Measurements from ENCODE around the gene STAT3. TPM values are rescaled to one million over a fixed set of nuclear protein-coding genes. Genes with fewer than 3 reads are reported as not detected.
A peak's percentile ranks its signal among the peaks of the same experiment; 100 is the strongest.

The STAT3 gene
- polyA plus RNA-seq, 1 experiment = 74.4 TPM

GRCh38 chr17:42389899-42390298 is 1.7 kb upstream of the STAT3 start:
- TF ChIP-seq CTCF (IDR thresholded peaks at IDR 0.05; ENCODE audit: insufficient read depth, low read depth, low read length) = no peak
- H3K27me3 ChIP-seq (ENCODE audit: control insufficient read depth, insufficient read depth, low read length) = no peaks in the 10 kb centered on the region
- ChIA-PET CTCF (interaction anchor here (3.2 kb wide), 1 partner anchor 9 kb away, joined by 17 read pairs; no protein-coding TSS in a partner anchor), POLR2A (no interaction called here)
- no peaks in the 10 kb centered on the region; the same call in 1 of the 2 replicates for H3K36me3 ChIP-seq (ENCODE audit: control insufficient read depth, insufficient read depth, low read length)
- DNase-seq (ENCODE audit: low read depth) = no peak
- no peak overlapping the region for H3K4me3 ChIP-seq (ENCODE audit: low read depth, low read length)

DNA sequence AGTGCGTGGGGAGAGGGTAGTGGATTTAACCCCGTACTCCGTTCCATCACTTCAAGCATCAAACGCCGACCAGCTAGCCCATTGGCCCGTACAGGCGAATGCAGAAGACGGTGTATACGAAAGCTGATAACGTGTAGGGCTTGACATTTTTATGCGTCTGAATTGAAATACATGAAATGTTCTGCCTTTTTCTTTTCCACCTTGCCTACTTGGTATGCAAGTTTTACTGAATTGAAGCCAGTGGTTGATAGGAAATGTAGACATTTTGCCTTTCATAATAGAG is 834 bp upstream of the STAT3 start:
- no peaks in the 10 kb centered on the region; the same call in 1 of the 2 replicates for H3K36me3 ChIP-seq (ENCODE audit: control insufficient read depth, insufficient read depth, low read length)
- peak overlapping the region; percentile 31 for H3K4me3 ChIP-seq (ENCODE audit: low read depth, low read length)
- no peak for DNase-seq (ENCODE audit: low read depth)
- POLR2A ChIA-PET = interaction anchor here (0.8 to 1.2 kb wide), 6 partner anchors 9 to 131 kb away, joined by 3 to 5 read pairs (median 4); partner anchors contain the start of gene CAVIN1
- CTCF ChIA-PET = interaction anchor here (0.6 to 3.2 kb wide), 10 partner anchors 10 to 290 kb away, joined by 3 to 17 read pairs (median 4); partner anchors contain the start of gene CAVIN1
- H3K27me3 ChIP-seq (ENCODE audit: control insufficient read depth, insufficient read depth, low read length) = no peaks in the 10 kb centered on the region
- no peak for TF ChIP-seq CTCF (IDR thresholded peaks at IDR 0.05; ENCODE audit: insufficient read depth, low read depth, low read length)

GRCh38 chr17:42387661-42388380 is 421 bp downstream of the STAT3 start:
- no peaks in the 10 kb centered on the region for H3K27me3 ChIP-seq (ENCODE audit: control insufficient read depth, insufficient read depth, low read length)
- CTCF ChIA-PET = interaction anchor here (0.8 to 3.2 kb wide), 9 partner anchors 11 to 291 kb away, joined by 3 to 17 read pairs (median 4); partner anchors contain the start of gene CAVIN1
- POLR2A ChIA-PET = interaction anchor here (0.8 to 1.2 kb wide), 6 partner anchors 10 to 132 kb away, joined by 3 to 5 read pairs (median 4); partner anchors contain the start of gene CAVIN1
- peak overlapping the region; percentile 99 for H3K4me3 ChIP-seq (ENCODE audit: low read depth, low read length)
- no peak for TF ChIP-seq CTCF (IDR thresholded peaks at IDR 0.05; ENCODE audit: insufficient read depth, low read depth, low read length)
- no peaks in the 10 kb centered on the region; the same call in 1 of the 2 replicates for H3K36me3 ChIP-seq (ENCODE audit: control insufficient read depth, insufficient read depth, low read length)
- DNase-seq (ENCODE audit: low read depth) = no peak

DNA sequence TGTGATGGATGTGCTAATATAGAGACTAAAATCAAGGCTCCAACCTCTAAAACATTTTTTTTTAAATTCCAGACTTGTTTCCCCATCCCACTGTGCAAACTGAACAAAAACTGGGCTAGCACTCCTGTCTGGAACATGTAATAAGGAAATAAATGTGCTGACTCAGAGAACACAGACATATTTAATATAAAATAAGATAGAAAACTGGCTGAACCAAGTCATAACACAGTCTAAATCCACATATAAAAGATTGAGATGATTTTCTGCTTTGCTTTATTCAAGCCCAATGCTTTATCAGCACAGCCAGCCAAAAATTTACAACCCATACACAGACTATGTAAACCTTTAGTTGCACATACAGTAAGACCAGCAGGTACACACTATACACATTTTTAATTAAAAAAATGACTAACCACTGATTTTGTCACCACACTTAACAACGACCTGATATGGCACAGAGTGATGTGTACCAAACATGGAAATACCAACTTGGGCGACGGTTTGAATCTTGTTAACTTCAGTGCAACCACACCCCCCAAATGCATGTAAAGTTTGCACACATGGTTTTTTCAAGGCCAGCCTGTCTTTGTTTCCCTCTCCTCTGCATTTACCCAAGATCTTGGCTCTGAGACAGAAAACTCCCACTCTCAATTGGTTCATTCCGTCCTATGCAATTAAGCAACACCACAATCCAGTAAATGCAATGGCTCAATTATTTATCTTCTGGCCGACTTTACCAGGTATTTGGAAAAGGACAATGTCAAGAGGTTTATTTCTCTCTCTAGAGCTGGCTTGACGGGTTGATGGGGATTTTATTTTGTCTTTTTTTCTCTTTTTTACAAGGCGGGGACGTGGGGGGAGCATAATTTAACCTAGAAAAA is 1.2 kb downstream of the STAT3 start:
- no peak for DNase-seq (ENCODE audit: low read depth)
- Histone ChIP-seq H3K4me3 (ENCODE audit: low read depth, low read length) (peak overlapping the region; percentile 99), H3K27me3 (ENCODE audit: control insufficient read depth, insufficient read depth, low read length) (no peaks in the 10 kb centered on the region), H3K36me3 (ENCODE audit: control insufficient read depth, insufficient read depth, low read length) (no peaks in the 10 kb centered on the region; the same call in 1 of the 2 replicates)
- ChIA-PET CTCF (no interaction called here), POLR2A (no interaction called here)
- no peak for TF ChIP-seq CTCF (IDR thresholded peaks at IDR 0.05; ENCODE audit: insufficient read depth, low read depth, low read length)

GRCh38 chr17:42381898-42382297 is 6.3 kb downstream of the STAT3 start:
- ChIA-PET CTCF (no interaction called here), POLR2A (no interaction called here)
- no peak for TF ChIP-seq CTCF (IDR thresholded peaks at IDR 0.05; ENCODE audit: insufficient read depth, low read depth, low read length)
- no peak overlapping the region for H3K4me3 ChIP-seq (ENCODE audit: low read depth, low read length)
- no peaks in the 10 kb centered on the region for H3K27me3 ChIP-seq (ENCODE audit: control insufficient read depth, insufficient read depth, low read length)
- no peaks in the 10 kb centered on the region; the same call in 1 of the 2 replicates for H3K36me3 ChIP-seq (ENCODE audit: control insufficient read depth, insufficient read depth, low read length)
- DNase-seq (ENCODE audit: low read depth) = no peak

Data from BJ (cell line).